Colon (tissue), 2 donors: Measurements from ENCODE around the gene ANKRD31.
A peak's percentile ranks its signal among the peaks of the same experiment; 100 is the strongest.
"Not testable (repeated sequence)": the region's sequence is repeated elsewhere in the genome, so short reads cannot be mapped to it uniquely, and the experiment has no call there.

Source experiments
- FAIRE-seq: peaks from 2 replicates; lab custom pipeline; 2012; peaks lifted over from hg19 to GRCh38; lab: Jason Lieb, UNC
- donor health status: control.
- donor health status: control.

The ANKRD31 gene

DNA sequence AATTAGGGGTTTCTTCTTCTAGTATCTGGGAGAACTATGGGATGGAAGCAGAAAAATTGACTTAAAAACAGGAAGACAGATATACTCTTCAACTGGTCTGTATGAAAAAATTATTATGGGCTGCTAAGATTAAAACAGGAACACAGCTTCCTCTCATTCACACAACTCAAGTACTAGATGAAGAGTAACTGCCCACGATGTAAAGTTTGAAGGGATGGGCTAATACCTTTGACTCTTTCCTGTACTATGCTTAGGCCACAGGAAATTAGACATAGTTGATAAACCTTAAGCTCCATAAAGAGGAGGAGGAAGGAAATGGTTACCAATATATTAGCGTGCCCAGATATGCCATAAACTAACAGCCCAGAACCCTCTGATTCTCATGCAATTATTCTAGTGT, 88.6 kb downstream of the ANKRD31 start:
- FAIRE-seq = no peak

DNA sequence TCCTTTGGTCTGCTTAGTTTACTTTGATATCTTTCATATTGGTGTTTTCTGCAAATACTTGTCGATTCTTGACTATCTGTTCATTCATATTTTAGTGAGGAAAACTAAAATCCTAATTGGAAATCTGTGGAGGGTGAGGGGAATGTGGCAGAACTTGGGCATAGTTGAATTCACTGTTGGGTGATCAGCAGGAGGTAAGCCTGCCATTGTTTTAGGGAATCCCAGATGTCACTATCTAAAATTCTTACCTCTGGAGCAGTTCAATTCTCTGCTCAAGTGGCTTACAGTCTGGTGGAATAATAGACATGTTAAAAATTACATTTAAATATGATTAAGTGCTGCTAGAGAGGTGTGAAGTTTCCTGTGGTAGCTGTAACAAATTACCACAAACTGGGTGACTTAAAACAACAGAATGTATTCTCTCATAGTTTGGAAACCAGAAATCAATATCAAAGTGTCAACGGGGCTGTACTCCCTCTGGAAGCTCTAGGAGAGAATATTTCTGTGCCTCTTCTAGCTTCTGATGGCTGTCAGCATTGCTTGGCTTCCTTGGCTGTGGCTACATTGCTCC, 94.0 kb downstream of the ANKRD31 start:
- FAIRE-seq = no peak

DNA sequence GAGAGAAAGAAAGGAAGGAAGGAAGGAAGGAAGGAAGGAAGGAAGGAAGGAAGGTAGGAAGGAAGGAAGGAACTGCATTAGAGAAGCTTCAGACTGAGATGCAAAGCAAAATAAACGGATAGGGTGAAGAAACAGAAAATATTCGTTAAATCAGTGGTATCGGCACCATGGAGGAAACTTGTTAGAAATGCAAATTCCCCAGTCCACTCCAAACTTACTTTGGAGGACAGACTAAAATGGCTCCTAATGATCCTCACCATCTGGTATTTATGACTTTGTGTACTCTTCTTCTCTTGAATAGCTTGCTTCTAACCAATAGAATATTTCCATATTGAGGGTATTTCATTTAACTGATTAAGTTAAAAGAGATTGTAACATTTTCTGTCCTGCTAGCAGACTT, 96.4 kb downstream of the ANKRD31 start:
- FAIRE-seq = no peak

- no peak for FAIRE-seq
Measured at GRCh38 chr5:75138689-75139088, 98.0 kb downstream of the ANKRD31 start.

GRCh38 chr5:75130818-75131349, 105.8 kb downstream of the ANKRD31 start:
- FAIRE-seq = no peak

DNA sequence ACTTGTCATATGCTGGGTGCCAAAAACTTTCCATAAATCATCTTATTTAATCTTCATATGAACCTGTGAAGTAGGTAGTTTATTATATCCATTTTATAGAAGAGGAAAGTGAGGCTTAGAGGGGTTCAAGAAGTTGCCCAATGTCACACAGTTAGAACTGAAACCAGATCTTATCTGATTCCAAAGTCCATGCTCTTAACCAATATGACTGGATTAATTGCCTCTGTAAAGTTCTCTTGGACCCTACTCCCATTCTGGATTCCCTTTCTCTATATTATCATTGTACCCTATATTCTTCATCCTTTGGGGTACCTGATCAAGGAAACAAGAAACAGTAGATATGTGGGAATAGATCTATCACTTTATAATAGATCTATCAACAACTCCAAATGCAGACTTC, 119.8 kb downstream of the ANKRD31 start:
- no peak for FAIRE-seq

- FAIRE-seq = not testable (repeated sequence)
Measured at GRCh38 chr5:75114311-75114710, 122.4 kb downstream of the ANKRD31 start.

DNA sequence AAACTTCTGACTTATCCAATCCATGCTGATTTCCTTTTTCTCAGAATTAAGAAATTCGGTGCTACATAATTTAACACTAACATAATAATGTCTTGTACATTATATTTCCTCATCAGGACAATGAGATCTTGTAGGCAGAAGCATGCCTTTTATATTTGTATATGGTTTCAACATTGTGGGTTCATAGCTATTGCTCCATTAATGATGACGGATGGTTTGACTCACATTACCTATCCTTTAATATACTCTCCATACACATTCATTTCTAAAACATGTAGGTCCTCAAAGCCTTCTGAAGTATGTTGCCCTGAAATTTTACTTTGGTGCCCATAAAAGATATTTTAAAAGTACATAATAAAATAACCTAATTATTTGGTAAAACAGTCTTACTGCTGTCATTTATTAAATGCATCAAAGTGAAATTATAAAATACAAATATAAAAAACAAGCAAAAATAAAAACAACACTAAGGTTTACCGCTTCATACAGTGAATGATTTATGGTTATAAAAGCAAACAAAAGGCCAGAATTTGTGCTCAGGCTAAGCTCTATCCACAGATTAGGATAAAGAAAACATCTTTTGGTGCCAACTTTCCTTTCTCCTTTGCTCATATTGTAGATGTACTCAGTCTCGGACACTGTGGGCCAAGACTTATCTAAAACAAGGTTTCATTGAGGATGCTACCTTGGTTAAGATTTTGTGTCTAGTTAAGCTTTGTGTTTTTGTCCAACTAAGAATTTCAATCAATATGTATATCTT, 123.1 kb downstream of the ANKRD31 start:
- peak; percentile 60 for FAIRE-seq

GRCh38 chr5:75108931-75109596, 127.6 kb downstream of the ANKRD31 start:
- FAIRE-seq = peak; percentile 5

GRCh38 chr5:75108515-75108914, 128.2 kb downstream of the ANKRD31 start:
- FAIRE-seq = no peak

DNA sequence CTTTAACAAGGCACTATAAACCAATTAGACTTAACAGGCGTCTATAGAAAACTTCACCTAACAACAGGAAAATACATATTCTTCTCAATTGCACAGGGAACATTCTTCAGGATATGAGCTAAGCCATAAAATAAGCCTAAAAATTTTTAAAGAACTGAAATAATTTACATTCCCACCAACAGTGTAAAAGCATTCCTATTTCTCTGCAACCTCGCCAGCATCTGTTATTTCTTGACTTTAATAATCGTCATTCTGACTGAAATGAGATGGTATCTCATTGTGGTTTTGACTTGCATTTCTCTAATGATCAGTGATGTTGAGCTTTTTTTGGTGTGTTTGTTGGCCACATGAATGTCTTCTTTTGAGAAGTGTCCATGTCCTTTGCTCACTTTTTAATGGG, 140.7 kb downstream of the ANKRD31 start:
- not testable (repeated sequence) for FAIRE-seq

- FAIRE-seq = no peak
Measured at GRCh38 chr5:75091597-75091996, 145.1 kb downstream of the ANKRD31 start.

DNA sequence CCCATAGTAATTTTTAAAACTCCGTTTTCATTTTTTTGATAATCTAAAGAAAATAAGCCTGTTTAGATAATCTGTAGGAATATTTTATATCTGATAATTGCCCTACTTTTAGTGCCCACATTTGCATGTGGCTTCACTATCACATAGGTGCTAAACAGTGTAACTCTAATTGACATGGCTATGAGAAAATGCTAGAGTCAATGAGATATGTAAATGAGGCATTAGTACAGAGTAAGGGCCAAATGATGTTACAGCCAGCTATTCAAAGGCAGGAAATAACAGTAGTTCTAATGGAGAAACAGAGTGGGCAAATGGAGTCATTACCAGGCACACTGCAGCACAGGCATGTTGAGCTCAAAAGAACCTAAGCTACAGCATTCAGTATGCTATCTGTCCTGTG, 147.0 kb downstream of the ANKRD31 start:
- no peak for FAIRE-seq

DNA sequence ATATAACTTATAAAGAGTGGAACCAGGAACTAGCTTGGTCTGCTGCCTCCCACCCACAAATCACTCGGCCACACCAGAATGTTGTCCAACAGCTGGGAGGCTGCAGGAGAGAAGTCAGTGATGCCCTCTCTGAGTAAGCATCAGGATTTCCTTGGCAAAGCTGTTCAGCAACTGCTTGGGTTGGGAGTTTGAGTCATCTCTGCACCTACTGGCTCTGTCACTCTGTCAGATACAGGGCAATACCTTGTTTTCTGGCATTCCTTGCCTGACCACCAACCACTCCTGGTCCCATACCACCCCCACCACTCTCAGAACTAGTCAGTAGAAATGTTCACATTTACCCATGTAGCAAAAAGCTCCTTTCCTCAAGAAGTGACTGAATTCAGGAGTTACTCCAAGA, 147.5 kb downstream of the ANKRD31 start:
- no peak for FAIRE-seq

DNA sequence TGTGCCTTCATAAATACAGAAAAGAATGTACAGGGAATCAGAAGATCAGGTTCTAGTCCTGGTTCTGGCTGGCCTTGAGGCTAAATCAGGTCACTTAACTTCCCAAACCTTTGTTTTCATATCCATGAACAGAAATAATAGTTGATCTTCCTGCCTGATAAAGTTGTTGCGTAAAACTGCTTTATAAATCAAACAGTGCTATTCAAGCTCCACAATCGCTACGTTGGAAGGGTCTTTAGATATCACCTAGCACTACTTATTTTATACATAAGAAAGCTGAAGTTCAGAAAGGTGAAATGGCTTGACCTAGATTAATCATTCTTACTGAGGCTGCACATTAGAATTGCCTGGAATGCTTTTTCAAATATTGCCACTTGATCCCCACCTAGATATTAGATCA, 148.0 kb downstream of the ANKRD31 start:
- no peak for FAIRE-seq

GRCh38 chr5:75081510-75081909, 155.2 kb downstream of the ANKRD31 start:
- no peak for FAIRE-seq

GRCh38 chr5:75079346-75079745, 157.3 kb downstream of the ANKRD31 start:
- not testable (repeated sequence) for FAIRE-seq

GRCh38 chr5:75078027-75078426, 158.7 kb downstream of the ANKRD31 start:
- no peak for FAIRE-seq

DNA sequence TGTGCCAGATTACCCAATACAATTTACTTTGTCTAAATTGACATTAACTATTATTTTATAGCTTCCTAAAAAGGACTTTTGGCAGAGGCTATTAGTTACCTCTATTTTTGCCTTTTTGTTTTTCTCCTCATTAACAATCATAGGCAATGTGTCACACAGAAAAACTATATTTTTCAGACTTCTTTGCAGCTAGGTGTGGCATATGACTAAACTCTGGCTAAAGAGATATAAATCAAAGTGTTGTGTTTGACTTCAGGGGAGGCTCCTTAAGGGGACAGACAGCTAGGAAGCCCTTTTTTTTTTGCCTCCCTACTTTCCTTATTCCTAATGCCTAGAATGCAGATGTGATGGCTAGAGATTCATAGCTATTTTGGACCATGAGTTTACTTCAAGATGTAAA, 164.6 kb downstream of the ANKRD31 start:
- no peak for FAIRE-seq

- no peak for FAIRE-seq
Measured at GRCh38 chr5:75071100-75071499, 165.6 kb downstream of the ANKRD31 start.

DNA sequence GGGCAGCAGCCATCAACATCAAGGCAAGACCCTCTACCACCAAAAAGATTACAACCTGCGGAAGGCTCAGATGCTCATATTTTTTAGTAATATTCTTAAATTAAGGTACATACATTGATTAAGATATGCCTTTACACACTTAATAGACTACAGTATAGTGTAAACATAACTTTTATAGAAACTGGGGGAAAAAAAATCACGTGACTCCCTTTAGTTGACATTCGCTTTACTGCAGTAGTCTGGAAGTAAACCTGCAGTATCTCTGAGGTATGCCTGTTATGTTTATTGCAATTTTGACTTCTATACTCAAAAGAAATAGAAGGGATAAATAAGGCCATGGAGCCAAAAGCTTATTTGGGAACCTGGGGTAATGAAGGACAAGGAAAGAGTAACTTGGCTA, 169.2 kb downstream of the ANKRD31 start:
- no peak for FAIRE-seq

GRCh38 chr5:75062925-75063531, 173.7 kb downstream of the ANKRD31 start:
- no peak for FAIRE-seq
